Dermis microvascular lymphatic vessel endothelial cell (primary cell): ENCODE results near the gene TRERF1. TPM values are rescaled to one million over a fixed set of nuclear protein-coding genes. Genes with fewer than 3 reads are reported as not detected.

Experiments used
- DNase-seq, 2 donors: peaks; one replicate each; pipeline versions ENCODE4 v3.0.0 to v3.0.0-alpha.2; 2010; ENCODE audit warnings: low read depth in 2 of 2
- total RNA-seq: library from RNA; depleted of rRNA; stranded (reverse); fragments of >200 nt; gene quantifications from 2 replicates; pipeline ENCODE4 v1.2.1, GENCODE V29; 2014

The TRERF1 gene
- total RNA-seq, 1 donor from 2014 or later, result not detected

DNA sequence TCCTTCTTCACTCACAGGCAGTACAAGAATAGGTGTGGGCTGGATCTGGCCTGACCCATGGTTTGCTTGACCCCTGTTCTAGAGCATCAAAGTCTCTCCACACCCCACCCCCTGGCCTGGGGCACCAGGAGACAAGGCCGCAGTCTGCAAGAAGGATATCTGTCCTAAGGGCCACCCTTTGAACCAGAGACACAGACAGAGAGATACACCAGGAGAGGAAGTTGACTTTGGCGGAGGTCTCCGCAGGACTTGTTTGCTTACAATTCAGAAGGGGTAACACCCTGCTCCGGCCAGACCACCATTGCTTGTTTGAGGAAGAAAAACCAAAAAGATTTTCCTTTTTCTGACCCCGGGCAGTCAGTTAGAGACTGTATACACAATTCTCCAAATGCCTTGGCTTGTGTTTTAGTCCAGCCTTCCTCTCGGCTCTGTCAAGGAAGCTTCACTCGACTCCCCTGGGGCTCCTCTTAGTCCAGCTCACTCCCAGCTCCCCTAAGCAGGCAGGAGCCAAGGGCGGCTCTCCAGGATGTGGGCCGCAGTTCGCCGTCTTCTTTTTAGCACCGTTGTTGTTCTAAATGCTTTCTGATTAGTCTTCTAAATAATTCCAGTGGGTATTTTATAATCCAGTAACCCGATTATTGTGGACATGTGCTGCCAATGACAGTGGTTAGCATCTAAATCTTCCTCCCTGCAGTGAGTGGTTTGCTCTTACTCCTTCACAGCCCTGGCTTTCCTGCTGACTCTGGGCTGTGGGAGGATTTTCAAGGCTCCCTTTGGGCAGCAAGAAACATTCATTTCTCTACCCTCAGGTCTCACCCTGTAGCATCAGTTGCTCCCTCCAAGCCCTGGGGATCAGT lies 175.5 kb downstream of the TRERF1 start:
- no peak for DNase-seq

DNA sequence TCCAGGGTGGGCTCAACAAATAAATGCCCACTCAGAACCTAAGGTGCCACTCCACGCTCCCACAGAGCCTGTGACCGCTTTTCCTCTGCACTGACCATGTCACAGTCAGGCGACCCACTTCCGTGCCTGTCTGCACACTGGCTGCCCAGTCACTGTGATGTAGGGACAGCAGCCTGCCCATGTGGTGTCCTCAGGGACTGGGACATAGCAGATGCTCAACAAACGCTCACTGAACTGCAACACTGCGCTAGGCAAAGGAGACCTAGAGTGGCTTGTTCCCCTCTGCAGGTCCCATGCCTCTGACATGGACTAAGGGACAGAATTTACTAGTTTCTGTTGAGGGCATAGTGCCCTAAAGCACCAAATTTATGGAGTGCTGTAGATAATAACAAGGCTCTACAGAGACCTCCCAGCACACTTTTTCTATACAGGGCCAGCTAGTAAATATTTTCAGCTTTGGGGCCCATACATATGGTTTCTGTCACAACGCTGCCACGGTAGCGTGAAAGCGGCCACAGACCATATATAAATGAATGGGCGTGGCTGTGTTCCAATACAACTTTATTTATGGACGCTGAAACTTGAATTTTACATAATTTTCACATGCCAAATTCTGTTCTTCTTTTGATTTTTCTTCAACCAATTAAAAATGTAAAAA lies 176.2 kb downstream of the TRERF1 start:
- no peak for DNase-seq

DNA sequence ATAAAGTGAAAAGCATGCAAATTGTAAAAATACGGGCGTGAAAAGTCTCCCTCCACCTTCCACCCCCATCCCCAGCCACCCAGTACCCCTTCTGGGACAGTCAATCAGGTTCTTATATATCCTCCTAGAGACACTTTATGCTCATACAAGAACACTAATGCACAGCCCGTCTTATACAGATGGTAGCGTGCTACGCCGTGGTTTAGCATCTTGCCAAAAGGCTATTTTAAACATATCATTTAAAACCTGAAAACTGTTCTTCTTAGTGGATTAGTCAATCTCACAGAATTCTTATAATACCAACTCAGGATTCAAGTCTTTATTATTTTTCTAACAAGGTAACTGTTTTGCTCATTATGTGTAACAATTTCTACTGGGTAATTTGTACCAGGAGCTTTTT lies 176.8 kb downstream of the TRERF1 start:
- no peak for DNase-seq

DNA sequence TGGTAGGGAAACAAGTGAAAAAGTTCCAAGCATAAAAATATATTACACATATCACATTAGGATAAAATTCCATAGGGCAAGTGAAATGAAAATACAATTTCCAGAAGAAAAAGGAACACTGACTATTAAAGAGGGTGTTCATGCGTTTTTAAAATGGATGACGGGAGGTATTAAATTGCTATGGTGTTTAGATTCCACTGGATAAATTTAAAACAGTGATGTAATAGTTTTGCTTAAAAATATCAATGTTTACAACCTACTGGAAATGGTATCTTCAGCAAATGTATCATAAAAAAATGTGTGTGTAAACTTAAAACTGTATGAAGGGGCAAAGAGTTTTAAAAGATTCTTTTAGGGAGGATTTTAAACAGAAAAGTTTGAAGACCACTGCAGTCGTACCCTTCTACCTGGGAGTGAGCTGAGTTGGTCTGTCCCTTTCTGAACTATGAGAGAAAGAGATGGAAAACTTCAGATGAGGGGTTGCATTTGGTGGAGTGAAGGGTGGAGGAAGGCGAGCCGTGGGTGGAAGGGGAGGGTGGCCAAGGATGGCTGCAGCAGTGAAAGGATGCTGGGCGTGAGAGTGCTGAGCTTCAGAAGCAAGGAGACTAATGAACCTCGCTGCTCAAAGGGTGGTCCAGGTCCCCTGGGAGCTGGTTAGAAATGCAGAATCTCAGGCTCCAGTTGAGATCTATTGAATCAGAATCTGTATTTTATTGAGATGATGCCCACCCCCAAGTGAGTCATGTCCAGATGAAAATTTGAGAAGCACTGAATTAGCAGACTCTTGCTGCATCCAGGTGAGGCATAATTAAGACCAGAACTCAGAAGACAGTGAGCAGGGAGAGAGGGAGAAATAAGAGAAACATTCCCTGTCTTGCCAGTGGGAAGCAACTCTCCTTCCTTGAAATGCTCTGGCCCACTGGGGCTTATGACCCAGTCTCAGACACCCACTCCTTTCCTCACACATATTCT lies 179.6 kb downstream of the TRERF1 start:
- no peak for DNase-seq

DNA sequence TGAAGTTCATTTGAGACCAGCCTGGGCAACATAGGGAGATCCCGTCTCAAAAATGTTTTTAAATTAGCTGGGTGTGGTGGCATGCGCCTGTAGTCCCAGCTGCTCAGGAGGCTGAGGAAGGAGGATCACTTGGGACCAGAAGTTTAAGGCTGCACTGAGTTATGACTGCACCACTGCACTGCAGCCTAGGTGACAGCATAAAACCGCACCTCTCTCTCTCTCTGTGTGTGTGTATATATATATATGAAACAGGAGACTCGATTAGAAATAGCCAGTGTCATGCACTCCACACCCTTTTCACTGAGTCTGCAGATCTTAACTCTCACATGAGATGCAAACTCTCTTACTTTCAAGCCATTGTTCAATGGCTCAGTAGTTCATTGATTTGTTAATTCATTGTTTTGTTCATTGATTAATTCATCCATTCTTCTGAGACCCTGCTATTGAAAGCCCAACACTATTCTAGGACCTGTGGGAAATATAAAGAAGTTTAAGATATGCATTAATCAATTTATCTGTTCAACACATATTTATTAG lies 181.7 kb downstream of the TRERF1 start:
- DNase-seq, result no peak

DNA sequence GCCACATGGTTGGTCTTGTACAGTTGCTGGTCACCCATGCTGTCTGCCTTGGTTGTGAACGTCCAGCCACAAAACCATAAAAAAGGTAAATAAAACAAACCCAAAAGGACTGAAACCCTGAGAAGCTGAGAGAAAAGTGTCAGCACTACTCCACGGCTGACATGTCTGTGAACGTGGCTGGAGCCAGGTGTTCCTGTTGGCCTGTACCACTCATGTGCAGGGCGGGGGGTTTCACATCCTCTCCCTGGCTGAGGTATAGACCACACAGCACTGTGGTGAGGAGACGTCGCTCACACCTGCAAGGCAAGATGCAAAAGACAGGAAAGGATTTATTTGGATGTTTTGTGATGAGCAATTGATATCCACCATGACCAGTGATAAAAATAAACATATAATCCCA lies 182.2 kb downstream of the TRERF1 start:
- no peak for DNase-seq

DNA sequence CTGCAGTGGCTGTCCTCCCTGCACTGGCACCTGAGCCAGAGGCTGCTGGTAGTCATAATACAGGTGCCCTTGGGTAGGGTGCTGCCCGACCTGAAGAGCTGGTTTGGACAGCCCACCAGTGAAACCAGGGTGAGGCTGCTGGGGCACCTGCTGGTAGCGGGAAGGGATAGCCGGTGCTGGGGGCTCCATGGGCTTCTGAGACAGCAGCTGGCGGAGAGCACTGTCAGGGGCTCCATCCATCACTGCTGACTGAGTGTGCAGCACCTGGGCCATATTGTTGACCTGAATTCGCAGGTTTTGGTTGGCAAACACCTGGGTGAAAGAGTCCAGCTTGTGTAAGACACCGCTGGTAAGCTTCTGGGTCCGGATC lies 182.9 kb downstream of the TRERF1 start:
- DNase-seq, result no peak

DNA sequence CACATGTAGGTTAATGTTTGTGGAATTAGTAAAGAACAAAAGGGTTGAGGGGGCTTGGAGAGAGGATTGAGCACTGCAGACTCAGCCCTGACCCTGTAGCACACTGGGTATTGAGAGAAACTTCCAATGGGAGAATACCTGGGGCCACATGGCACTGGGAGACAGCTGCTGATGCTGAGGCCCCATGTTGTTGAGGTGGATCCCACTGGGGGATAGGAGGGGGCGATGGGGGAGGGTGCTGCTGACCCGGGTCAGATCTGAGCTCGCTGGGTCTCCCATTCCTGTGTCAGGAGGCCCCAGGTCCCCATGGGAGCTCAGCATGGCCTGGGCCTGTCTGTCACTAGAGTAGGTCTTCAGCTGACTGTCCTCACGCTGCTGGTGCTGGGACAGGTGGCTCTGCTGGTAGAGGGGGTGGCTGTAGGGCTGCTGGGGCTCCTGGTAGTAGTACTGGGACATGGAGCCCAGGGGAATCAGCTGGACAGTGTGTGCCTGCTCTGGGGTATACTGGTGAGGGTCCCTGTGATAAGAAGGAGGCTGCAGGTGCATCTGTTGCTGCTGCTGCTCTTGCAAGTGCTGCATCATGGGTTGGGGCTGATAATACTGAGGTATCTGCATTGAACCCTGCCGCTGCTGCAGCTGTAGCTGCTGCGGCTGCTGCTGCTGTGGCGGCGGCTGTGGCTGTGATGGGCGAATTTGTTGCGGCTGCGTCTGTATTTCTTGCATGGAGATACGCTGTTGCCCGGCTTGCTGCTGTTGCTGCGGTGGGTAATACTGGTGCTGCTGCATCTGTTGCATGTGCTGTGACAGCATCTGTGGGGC lies 183.5 kb downstream of the TRERF1 start:
- no peak for DNase-seq

DNA sequence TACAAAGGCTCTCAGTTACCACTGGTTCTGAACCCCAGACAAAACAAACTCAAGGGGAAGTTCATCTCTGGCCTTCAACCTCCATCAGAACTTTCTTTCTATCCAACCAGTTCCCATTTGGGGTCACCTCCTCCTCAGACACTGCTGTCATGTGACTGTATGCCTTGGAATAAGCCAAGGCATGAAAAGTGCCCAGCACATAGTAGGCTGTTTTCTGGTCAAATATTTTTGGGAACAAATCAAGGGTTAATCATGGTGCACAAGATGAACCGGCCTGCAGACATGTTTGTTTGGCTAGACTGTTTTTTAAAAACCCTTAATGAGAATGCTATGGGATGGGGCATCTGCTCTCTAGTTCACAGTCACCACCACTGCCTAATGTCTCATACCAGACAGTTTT lies 185.2 kb downstream of the TRERF1 start:
- DNase-seq, result no peak

DNA sequence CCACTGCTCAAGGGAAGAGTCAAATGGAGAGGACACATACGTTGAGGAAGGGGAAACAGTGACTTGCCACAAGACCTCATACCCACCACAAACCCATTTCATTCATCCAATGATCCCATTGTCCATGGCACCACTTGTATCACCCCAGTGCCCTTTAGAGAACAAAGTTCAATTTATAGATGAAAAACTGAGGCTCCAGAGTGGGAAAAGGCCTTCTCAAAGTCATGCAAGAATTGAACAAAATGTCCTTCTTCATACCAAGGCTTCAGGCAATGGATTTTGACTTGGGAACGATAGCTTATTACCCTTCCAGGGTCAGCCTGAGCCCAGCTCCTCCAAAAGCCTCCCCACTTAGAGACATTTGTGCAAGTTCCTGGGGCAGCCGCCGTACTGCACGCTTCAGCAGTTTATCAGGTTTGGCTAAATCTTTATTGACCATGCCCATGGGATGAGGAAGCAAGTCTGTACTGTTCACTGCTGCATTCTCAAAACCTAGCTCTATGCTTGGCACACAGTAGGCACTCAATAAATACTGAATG lies 186.8 kb downstream of the TRERF1 start:
- no peak for DNase-seq

DNA sequence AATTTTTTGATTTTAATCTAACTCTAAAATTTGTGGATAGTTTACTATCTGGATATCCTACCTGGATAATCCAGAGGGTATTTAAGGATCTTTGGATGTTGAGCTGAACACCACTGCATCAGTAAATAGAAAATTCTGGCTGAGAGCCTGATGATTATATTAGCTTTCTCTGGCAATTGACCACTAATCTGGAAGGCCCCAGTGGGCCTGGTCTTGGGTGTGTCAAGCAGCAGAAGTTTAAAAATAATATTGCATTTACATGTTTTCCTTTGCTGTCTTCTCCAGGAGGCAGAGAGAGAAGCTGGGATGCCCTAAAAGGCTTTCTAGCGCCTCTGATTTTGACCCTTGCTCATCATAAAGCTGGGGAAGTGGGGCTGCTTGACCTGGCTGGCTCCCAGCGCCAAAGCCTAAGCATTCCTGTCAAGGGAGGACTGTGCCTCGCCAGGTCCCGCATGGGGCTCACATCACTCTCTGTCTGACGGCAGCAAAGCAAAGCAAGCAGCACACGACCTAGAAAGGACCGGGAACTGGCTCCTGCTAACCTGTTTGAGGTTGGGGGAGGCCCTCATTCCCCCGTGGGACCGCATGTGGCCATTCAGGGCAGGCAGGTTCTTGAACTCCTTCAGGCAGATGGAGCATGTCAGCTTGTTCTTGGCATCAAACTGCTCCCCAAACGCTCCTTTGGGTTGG lies 187.4 kb downstream of the TRERF1 start:
- DNase-seq, result no peak

DNA sequence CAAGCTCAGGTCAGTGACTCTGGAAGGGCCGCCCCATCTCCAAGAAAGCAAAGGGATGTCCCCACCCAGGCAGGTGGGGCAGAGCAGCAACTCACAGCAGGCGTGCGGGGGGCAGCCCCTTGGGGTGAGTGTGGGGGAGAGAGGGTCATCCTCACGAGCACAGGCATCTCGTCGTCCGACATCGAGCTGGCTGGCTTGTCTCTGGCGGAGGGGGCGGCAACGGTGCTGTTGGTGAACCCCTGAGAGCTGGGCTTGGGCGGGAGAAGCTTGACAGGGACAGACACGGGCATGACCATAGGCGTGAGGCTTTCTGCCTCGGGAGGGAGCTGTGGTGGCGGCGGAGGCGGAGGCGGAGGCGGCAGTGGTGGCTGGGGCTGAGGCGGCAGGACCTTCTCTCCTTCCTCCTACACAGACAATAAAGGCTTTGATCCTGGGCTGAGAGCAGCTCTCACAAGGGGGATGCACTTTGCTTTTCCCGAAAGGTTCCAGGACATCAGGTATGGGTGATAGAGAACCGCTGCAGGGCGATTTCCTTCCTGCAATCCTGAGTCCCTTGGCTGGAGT lies 188.5 kb downstream of the TRERF1 start:
- no peak for DNase-seq

DNA sequence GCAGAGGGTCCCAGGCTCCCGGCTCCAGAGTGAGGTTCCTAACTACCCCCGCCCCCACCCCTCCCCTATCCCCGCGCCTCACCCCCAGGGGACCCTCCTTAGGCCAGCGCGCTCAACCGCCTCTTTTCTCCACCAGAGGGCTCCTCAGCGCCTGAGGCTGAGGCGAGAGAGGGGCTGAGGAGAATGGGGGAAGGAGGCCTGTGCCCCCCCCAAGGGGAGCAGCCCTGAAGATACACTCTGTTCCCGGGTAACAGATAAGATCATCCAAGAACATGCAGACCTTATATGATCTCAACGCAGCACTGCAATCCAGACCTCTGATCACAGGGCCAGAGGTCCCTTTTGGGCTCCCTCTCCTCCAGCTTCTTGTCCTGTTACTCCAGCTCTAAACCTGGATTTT lies 190.8 kb downstream of the TRERF1 start:
- no peak for DNase-seq

DNA sequence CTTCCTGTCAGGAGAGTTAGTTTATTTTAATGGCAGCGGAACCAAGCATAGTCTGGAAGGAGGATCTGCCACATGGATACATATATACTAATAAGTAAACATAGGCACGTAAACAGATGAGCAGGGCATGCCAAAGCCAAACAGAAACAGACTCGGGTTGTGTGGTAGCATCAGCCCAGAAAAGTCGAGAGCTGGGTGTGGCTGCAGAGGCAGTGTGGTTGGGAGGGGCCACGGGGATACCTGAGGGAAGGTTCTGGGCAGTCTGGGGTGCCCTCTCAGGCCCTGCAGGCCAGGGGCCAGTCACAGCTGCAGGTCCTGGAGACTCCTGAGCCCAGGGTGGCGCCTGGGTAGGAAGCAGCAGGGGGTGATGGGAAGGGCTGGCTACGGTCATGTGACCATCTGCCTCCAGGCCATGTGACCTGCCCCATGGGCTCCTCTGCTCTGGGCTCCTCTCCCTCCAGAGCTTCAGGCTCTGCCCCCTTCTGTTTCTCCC lies 191.3 kb downstream of the TRERF1 start:
- no peak for DNase-seq

DNA sequence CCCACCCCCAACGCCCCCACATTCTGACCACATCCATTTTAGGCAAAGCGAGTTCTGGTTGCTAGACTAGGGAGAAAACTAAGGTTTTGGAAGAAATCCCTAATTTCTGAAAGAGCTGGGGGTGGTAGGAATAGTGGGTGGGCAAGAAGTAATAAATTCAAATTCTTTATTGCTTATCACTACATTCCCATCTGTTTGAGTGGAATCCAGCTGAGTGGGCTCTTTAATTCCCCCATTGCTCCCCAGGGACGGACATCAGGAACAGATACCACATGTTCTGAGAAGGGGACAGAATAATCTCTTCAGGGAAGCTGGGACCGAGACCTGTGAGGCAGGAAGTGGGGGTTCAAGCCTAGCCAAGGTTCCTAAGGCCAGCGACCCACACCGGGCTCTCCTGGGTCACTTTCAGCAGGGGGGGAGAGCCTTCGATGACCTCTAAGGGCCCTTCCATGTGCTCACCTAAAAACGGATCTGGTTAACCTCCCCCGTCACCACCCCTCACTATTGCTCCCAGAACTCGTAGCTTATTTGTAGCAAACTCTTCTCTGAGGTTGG lies 191.8 kb downstream of the TRERF1 start:
- DNase-seq, result no peak

DNA sequence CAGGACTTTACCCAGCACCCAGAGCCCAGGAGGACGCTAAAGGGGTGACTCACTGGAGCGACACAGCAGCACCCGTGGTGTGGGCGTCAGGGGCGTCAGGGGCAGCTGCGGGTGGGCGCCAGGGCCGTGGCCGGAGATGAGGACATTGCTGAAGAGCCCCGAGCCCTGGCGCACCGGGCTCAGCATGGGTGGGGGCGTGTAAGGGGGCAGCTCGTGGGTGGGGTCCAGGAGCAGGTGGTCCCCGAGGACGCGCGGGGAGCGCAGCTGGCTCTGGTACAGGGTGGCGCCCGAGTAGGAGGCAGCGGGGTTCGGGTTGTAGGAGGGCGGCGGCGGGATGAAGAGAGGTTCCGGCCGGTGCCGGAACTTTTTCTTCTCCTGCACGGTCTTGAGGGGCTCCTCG lies 192.4 kb downstream of the TRERF1 start:
- no peak for DNase-seq

DNA sequence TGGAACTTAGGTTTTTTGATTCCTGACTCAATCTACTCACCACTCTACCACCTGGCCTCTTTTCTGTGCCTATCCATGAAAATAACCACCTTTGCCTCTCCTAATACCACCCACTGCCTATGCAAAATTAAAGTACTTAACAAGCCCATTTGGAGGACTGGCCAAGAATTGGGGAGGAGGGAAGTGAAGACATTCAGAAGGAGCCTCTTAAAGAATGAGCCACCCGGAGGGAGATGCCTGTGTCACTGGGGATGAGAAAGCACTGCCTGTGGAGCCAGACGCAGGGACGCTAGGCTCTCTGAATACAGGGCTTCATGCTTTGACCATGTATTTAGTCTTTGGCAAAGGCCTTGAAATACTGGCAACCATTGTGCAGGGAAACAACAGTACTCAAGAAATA lies 194.1 kb downstream of the TRERF1 start:
- no peak for DNase-seq

DNA sequence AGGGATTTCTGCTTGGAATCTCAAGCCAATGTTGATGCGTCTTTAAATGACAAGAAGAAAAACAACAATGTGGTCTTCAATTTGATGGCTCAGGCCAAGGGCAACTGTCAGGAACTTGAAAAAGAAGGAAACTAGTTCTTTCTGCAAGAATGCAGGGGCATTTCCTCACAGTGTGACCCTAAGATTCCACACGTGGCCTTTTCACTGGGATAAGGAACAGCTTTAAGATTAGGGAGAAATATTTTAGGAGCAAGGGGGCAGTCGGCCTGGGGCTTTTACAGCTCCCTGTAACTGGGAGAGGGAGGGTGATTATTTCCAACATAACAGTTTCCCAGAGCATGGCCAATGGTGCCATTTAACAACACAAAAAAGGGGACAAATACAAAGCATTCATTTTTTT lies 194.7 kb downstream of the TRERF1 start:
- no peak for DNase-seq

DNA sequence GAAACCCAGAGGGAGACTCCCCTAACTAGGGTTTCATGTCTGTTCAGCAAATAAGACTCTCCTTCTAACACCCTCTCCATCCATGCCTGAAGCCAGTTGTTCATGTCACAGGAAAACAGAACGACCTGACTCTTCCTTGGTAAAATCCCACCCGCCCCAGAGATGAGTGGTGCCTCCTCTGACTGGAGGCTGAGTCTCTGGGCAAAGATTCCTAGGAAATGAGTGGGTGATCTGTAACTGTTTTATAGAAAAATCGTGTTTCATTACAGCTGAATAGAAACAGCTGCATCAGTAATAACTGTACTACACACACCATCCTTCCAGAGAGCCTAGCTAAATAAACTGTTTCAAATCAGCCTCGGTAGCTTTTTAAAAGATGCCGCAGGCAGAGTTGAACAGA lies 196.7 kb downstream of the TRERF1 start:
- no peak for DNase-seq
